IMR-90 (cell line): ENCODE measurements around the gene MPP2. TPM values are rescaled to one million over a fixed set of nuclear protein-coding genes. Genes with fewer than 3 reads are reported as not detected.

ENCODE experiments used
- ATAC-seq: fragments of 200-7000 bp; cut with Tn5 transposase; 2 replicates; pipeline ENCODE4 v1.9.1; 2020; ENCODE audit warnings: low read depth, mild to moderate bottlenecking, moderate library complexity
- BruUV-seq: library from RNA; stranded (reverse); fragments of 400-500 nt; replicated peaks from 2 replicates; lab custom pipeline; 2021; lab: Mats Ljungman, UMichigan
- CTCF ChIA-PET: fragments of 300-600 bp; formaldehyde crosslinking; extraction: SDS; loops from one replicate; lab custom pipeline; 2021; ENCODE audit warnings: antibody characterized with exemption; lab: Yijun Ruan, JAX
- POLR2A ChIA-PET: fragments of 300-600 bp; sonication (Branson Sonifier 250); formaldehyde crosslinking; loops from one replicate; lab custom pipeline; 2022; ENCODE audit warnings: antibody characterized with exemption; ENCODE audit not compliant: unreplicated experiment; lab: Charles Lee
- DNase-seq: peaks from one replicate; pipeline ENCODE4 v3.0.0; 2013
- H2AFZ ChIP-seq: replicated peaks from 2 replicates; pipeline ENCODE3; 2013; ENCODE audit warnings: low read length, mild to moderate bottlenecking; ENCODE audit not compliant: poor library complexity
- H2AK5ac ChIP-seq: 2 replicates; pipeline ENCODE4 v1.6.1; 2013; ENCODE audit warnings: low read depth, low read length, inconsistent platforms
- H2AK9ac ChIP-seq: replicated peaks from 2 replicates; pipeline ENCODE3; 2013; ENCODE audit warnings: mild to moderate bottlenecking, low read depth, low read length, moderate library complexity; ENCODE audit not compliant: poor library complexity
- H2BK120ac ChIP-seq: 2 replicates; pipeline ENCODE4 v1.6.1; 2013; ENCODE audit warnings: low read depth, low read length, inconsistent platforms
- H2BK15ac ChIP-seq: 3 replicates; pipeline ENCODE4 v1.6.1; 2013; ENCODE audit warnings: low read depth, low read length, inconsistent platforms
- H2BK20ac ChIP-seq: 2 replicates; pipeline ENCODE4 v1.6.1; 2013; ENCODE audit warnings: low read depth, mild to moderate bottlenecking, inconsistent platforms, low read length, moderate library complexity
- H2BK5ac ChIP-seq: 2 replicates; pipeline ENCODE4 v1.6.1; 2013; ENCODE audit warnings: mild to moderate bottlenecking, low read depth, low read length, inconsistent platforms; ENCODE audit not compliant: poor library complexity, severe bottlenecking
- H3K14ac ChIP-seq: replicated peaks from 2 replicates; pipeline ENCODE4 v1.6.1; 2013; ENCODE audit warnings: low read depth, low read length, inconsistent platforms
- H3K18ac ChIP-seq: 2 replicates; pipeline ENCODE4 v1.6.1; 2013; ENCODE audit warnings: low read depth, low read length, control low read depth
- H3K23ac ChIP-seq: 2 replicates; pipeline ENCODE4 v1.6.1; 2013; ENCODE audit warnings: low read depth, low read length, inconsistent platforms
- H3K27ac ChIP-seq: 2 replicates; pipeline ENCODE4 v1.5.1; 2013; ENCODE audit warnings: mild to moderate bottlenecking, control low read depth, low read length; ENCODE audit not compliant: insufficient read depth
- H3K27me3 ChIP-seq: 2 replicates; pipeline ENCODE4 v1.6.1; 2013; ENCODE audit warnings: low read length; ENCODE audit not compliant: control insufficient read depth, insufficient read depth
- H3K36me3 ChIP-seq: 2 replicates; pipeline ENCODE4 v1.6.1; 2013; ENCODE audit warnings: low read length, mixed read lengths; ENCODE audit not compliant: control insufficient read depth, insufficient read depth
- H3K4ac ChIP-seq: 2 replicates; pipeline ENCODE4 v1.6.1; 2013; ENCODE audit warnings: low read depth, low read length, inconsistent platforms
- H3K4me1 ChIP-seq: 2 replicates; pipeline ENCODE4 v1.6.1; 2013; ENCODE audit warnings: low read length, mixed read lengths; ENCODE audit not compliant: control insufficient read depth, insufficient read depth
- H3K4me2 ChIP-seq: 2 replicates; pipeline ENCODE4 v1.6.1; 2013; ENCODE audit warnings: low read depth, mild to moderate bottlenecking, control low read depth, low read length, moderate library complexity
- H3K4me3 ChIP-seq: 2 replicates; pipeline ENCODE4 v1.5.1; 2013; ENCODE audit warnings: low read depth, mild to moderate bottlenecking, control low read depth, low read length, moderate library complexity; ENCODE audit not compliant: insufficient read depth
- H3K56ac ChIP-seq: 2 replicates; pipeline ENCODE4 v1.6.1; 2013; ENCODE audit warnings: low read length, inconsistent platforms; ENCODE audit not compliant: insufficient read depth; ENCODE audit errors: extremely low read depth
- H3K79me1 ChIP-seq, 2 experiments: 2 replicates each; pipeline ENCODE4 v1.6.1; 2013; ENCODE audit warnings: low read length in 2 of 2, inconsistent platforms in 1 of 2, low read depth in 1 of 2
- H3K9ac ChIP-seq: 2 replicates; pipeline ENCODE4 v1.6.1; 2013; ENCODE audit warnings: low read depth, low read length, control low read depth
- H3K9me1 ChIP-seq: 2 replicates; pipeline ENCODE4 v1.6.1; 2013; ENCODE audit warnings: low read length, inconsistent platforms; ENCODE audit not compliant: insufficient read depth
- H3K9me3 ChIP-seq: 2 replicates; pipeline ENCODE4 v1.6.1; 2013; ENCODE audit warnings: low read length; ENCODE audit not compliant: control insufficient read depth, insufficient read depth
- H4K20me1 ChIP-seq: 2 replicates; pipeline ENCODE4 v1.6.1; 2013; ENCODE audit warnings: low read length, inconsistent platforms; ENCODE audit not compliant: insufficient read depth
- H4K5ac ChIP-seq: 2 replicates; pipeline ENCODE4 v1.6.1; 2013; ENCODE audit warnings: mild to moderate bottlenecking, low read depth, low read length, control low read depth
- H4K8ac ChIP-seq, 2 experiments: 2 replicates each; pipeline ENCODE4 v1.6.1; 2013; ENCODE audit warnings: low read depth in 2 of 2, low read length in 2 of 2, control low read depth in 1 of 2, inconsistent platforms in 1 of 2
- H4K91ac ChIP-seq: 2 replicates; pipeline ENCODE4 v1.6.1; 2013; ENCODE audit warnings: low read depth, low read length, inconsistent platforms; ENCODE audit not compliant: insufficient read depth
- BHLHE40 ChIP-seq: fragments of 150-350 bp; IDR thresholded peaks from 2 replicates; pipeline ENCODE4 v1.6.1; 2016; ENCODE audit warnings: mild to moderate bottlenecking, low read depth, low read length
- CEBPB ChIP-seq: IDR thresholded peaks from 2 replicates; pipeline ENCODE4 v1.6.1; 2012; ENCODE audit warnings: low read depth, low read length, improper control_type of control experiment
- CHD1 ChIP-seq: IDR thresholded peaks from 2 replicates; pipeline ENCODE4 v1.6.1; 2012; ENCODE audit warnings: low read depth, low read length, improper control_type of control experiment
- FOS ChIP-seq: fragments of 150-350 bp; IDR thresholded peaks from 2 replicates; pipeline ENCODE4 v1.6.1; 2016; ENCODE audit warnings: low read depth, low read length
- MAFK ChIP-seq: IDR thresholded peaks from 2 replicates; pipeline ENCODE4 v1.6.1; 2012; ENCODE audit warnings: low read depth, low read length, improper control_type of control experiment
- MAZ ChIP-seq: IDR thresholded peaks from 2 replicates; pipeline ENCODE4 v1.6.1; 2012; ENCODE audit warnings: low read depth, mild to moderate bottlenecking, low read length, improper control_type of control experiment, moderate library complexity, borderline replicate concordance
- MXI1 ChIP-seq: IDR thresholded peaks from 2 replicates; pipeline ENCODE4 v1.6.1; 2012; ENCODE audit warnings: low read depth, mild to moderate bottlenecking, low read length, moderate library complexity, borderline replicate concordance
- NFE2L2 ChIP-seq: fragments of 150-350 bp; IDR thresholded peaks from 2 replicates; pipeline ENCODE4 v1.6.1; 2016; ENCODE audit warnings: low read depth, mild to moderate bottlenecking, low read length
- POLR2A ChIP-seq: IDR thresholded peaks from 2 replicates; pipeline ENCODE4 v1.6.1; 2012; ENCODE audit warnings: mild to moderate bottlenecking, low read depth, low read length
- RAD21 ChIP-seq: IDR thresholded peaks from 2 replicates; pipeline ENCODE4 v1.6.1; 2012; ENCODE audit warnings: low read length, improper control_type of control experiment
- RCOR1 ChIP-seq: IDR thresholded peaks from 2 replicates; pipeline ENCODE4 v1.6.1; 2012; ENCODE audit warnings: mild to moderate bottlenecking, low read length, improper control_type of control experiment; ENCODE audit not compliant: insufficient replicate concordance
- RFX5 ChIP-seq: IDR thresholded peaks from 2 replicates; pipeline ENCODE4 v1.8.0; 2012; ENCODE audit warnings: low read depth, mild to moderate bottlenecking, low read length, moderate library complexity
- SMC3 ChIP-seq: fragments of 150-350 bp; IDR thresholded peaks from 2 replicates; pipeline ENCODE4 v1.6.1; 2016; ENCODE audit warnings: low read depth, mild to moderate bottlenecking, antibody characterized with exemption, low read length, moderate library complexity
- WGBS, 2 experiments: methylation state at CpG; one replicate each; pipeline versions ENCODE4 v1.1.5 to v1.1.7; 2013; ENCODE audit warnings: missing lambda C conversion rate in 2 of 2; ENCODE audit not compliant: insufficient read length in 1 of 2; ENCODE audit errors: extremely low coverage in 2 of 2; 5-methylcytosine and 5-hydroxymethylcytosine counted together
- dilution Hi-C: fragments of 300-500 bp; cut with HindIII; formaldehyde crosslinking; loops from one replicate; pipeline ENCODE4 v1.14.3; 2018; ENCODE audit warnings: low sequenced_read_pairs; ENCODE audit not compliant: unreplicated experiment
- in situ Hi-C: fragments of 300-500 bp; cut with MboI; formaldehyde crosslinking; loops from 3 replicates; pipeline ENCODE4 v1.14.3; 2019; ENCODE audit warnings: low sequenced_read_pairs, inconsistent platforms, mixed read lengths
- intact Hi-C: fragments of 100-400 bp; cut with micrococcal nuclease; formaldehyde crosslinking; loops from 2 replicates; pipeline ENCODE4 v1.10.0; 2022
- polyA plus RNA-seq, 3 experiments: library from polyadenylated mRNA; depleted of rRNA; stranded (reverse); fragments of >200 nt; gene quantifications; 2 replicates each; pipeline ENCODE4 v1.2.3, GENCODE V29; 2012; ENCODE audit warnings: low replicate concordance in 1 of 3
- total RNA-seq: library from RNA; depleted of rRNA; stranded (reverse); fragments of >200 nt; gene quantifications from 2 replicates; pipeline ENCODE4 v1.2.3, GENCODE V29; 2012
- TF ChIP-seq, protein P1 (sequence below): fragments of 150-350 bp; IDR thresholded peaks from 2 replicates; pipeline ENCODE4 v1.6.1; 2017; ENCODE audit warnings: mild to moderate bottlenecking, antibody characterized with exemption, low read length, low read depth
- TF ChIP-seq, protein P2 (sequence below): fragments of 150-350 bp; IDR thresholded peaks from 2 replicates; pipeline ENCODE4 v1.6.1; 2016; ENCODE audit warnings: low read depth, mild to moderate bottlenecking, low read length, moderate library complexity, borderline replicate concordance
- TF ChIP-seq, protein P3 (sequence below): conservative IDR thresholded peaks from 2 replicates; pipeline ENCODE4 v1.5.1; 2012; ENCODE audit warnings: mild to moderate bottlenecking, low read depth, low read length, improper control_type of control experiment

The MPP2 gene
- total and polyA plus RNA-seq, 2 of the 4 experiments (the other 2 are of a cell fraction), result 3.2 to 3.8 TPM

DNA sequence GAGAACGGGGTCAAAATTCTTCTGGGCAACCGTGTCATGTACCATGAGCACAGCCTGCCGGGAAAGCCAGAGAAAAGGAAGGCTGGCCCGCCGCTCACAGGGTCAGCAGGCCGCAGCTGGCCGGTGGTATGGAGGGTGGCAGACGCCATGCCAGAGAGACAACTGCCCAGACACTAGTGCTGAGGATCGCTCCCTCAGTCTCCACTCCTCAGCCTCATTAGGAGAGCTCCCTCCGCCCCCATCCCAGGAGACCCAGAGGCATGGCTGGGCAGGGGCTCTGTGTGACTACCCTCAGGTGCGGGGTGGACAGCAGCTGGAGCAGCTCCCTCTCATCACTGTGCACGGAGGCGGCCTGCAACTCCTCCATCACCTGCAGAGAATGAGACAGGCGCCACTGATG, 77.6 kb downstream of the MPP2 start:
- Histone ChIP-seq H3K27me3 (no peaks in the 10 kb centered on the region), H2AK5ac (no peak overlapping the region), H3K9ac (no peak overlapping the region), H3K4ac (no peak overlapping the region), H3K4me1 (peaks cover 5% of the 10 kb centered on the region), H2BK5ac (no peak overlapping the region), H2BK120ac (no peak overlapping the region), H3K27ac (no peak overlapping the region), H3K9me1 (peaks cover 11% of the 10 kb centered on the region; the same call in 1 of the 2 replicates), H3K36me3 (peaks cover 31% of the 10 kb centered on the region), H3K56ac (no peak overlapping the region), H4K8ac (no peak overlapping the region), H2BK20ac (no peak overlapping the region), H4K91ac (no peak overlapping the region), H3K4me2 (no peak overlapping the region), H3K79me1 (peaks cover 11 to 46% of the 10 kb centered on the region in 2 experiments), H4K20me1 (0 out of 2 replicates have a peak, but pooled peaks cover 6% of the 10 kb centered on the region), H3K18ac (no peak overlapping the region), H3K14ac (no peak overlapping the region), H3K23ac (no peak overlapping the region), H2AFZ (no peak overlapping the region), H2BK15ac (no peak overlapping the region), H2AK9ac (no peak overlapping the region), H3K4me3 (no peak overlapping the region), H4K5ac (no peak overlapping the region), H3K9me3 (no peaks in the 10 kb centered on the region)
- POLR2A ChIA-PET, result no interaction called here
- 97% methylated on average over 5 of the region's 14 CpGs; no CpG with 5 or more reads in 1 of the 2 experiments for WGBS, 2 experiments
- in situ Hi-C loops (no loop called here), dilution Hi-C loops (no loop called here), intact Hi-C loops (no loop called here)
- no peak for TF ChIP-seq BHLHE40
- no peak for TF ChIP-seq FOS
- no peak for TF ChIP-seq CEBPB
- no peak for TF ChIP-seq MAFK
- TF ChIP-seq, protein P1, sequence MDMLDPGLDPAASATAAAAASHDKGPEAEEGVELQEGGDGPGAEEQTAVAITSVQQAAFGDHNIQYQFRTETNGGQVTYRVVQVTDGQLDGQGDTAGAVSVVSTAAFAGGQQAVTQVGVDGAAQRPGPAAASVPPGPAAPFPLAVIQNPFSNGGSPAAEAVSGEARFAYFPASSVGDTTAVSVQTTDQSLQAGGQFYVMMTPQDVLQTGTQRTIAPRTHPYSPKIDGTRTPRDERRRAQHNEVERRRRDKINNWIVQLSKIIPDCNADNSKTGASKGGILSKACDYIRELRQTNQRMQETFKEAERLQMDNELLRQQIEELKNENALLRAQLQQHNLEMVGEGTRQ, result no peak
- TF ChIP-seq SMC3, result no peak
- TF ChIP-seq, protein P2, sequence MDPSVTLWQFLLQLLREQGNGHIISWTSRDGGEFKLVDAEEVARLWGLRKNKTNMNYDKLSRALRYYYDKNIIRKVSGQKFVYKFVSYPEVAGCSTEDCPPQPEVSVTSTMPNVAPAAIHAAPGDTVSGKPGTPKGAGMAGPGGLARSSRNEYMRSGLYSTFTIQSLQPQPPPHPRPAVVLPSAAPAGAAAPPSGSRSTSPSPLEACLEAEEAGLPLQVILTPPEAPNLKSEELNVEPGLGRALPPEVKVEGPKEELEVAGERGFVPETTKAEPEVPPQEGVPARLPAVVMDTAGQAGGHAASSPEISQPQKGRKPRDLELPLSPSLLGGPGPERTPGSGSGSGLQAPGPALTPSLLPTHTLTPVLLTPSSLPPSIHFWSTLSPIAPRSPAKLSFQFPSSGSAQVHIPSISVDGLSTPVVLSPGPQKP, result no peak
- TF ChIP-seq, protein P3, sequence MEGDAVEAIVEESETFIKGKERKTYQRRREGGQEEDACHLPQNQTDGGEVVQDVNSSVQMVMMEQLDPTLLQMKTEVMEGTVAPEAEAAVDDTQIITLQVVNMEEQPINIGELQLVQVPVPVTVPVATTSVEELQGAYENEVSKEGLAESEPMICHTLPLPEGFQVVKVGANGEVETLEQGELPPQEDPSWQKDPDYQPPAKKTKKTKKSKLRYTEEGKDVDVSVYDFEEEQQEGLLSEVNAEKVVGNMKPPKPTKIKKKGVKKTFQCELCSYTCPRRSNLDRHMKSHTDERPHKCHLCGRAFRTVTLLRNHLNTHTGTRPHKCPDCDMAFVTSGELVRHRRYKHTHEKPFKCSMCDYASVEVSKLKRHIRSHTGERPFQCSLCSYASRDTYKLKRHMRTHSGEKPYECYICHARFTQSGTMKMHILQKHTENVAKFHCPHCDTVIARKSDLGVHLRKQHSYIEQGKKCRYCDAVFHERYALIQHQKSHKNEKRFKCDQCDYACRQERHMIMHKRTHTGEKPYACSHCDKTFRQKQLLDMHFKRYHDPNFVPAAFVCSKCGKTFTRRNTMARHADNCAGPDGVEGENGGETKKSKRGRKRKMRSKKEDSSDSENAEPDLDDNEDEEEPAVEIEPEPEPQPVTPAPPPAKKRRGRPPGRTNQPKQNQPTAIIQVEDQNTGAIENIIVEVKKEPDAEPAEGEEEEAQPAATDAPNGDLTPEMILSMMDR, result no peak
- no peak for TF ChIP-seq RAD21
- TF ChIP-seq RCOR1, result no peak
- TF ChIP-seq CHD1, result no peak
- no peak for TF ChIP-seq MAZ
- TF ChIP-seq MXI1, result no peak
- TF ChIP-seq POLR2A, result no peak
- TF ChIP-seq RFX5, result no peak
- no peak for TF ChIP-seq NFE2L2
- ATAC-seq (no peak), DNase-seq (no peak)
- CTCF ChIA-PET, result no interaction called here
- no TSS peak for BruUV-seq
